ENCODE measurements around the gene GPR143. TPM values are rescaled to one million over a fixed set of nuclear protein-coding genes. Genes with fewer than 3 reads are reported as not detected.

Gene GPR143
- total and polyA plus RNA-seq, 4 donors, result 0.77 to 2.7 (median 1.5) TPM

- no peak for ATAC-seq (ENCODE audit: insufficient read depth, low FRiP score)
- peaks cover 0 to 8% (median 0%) of the 10 kb centered on the region in 4 donors for H3K36me3 ChIP-seq (ENCODE audit: control insufficient read depth in 4 of 4, insufficient read depth in 4 of 4, low read length in 4 of 4)
- peaks cover 0 to 5% (median 0%) of the 10 kb centered on the region in 5 donors for H3K4me1 ChIP-seq (ENCODE audit: control insufficient read depth in 5 of 5, insufficient read depth in 5 of 5, low read length in 5 of 5)
- H3K27me3 ChIP-seq (ENCODE audit: control insufficient read depth in 3 of 3, insufficient read depth in 3 of 3, low read length in 2 of 3), result peaks cover 0 to 14% (median 0%) of the 10 kb centered on the region in 3 donors
- no peak for DNase-seq
- TF ChIP-seq CTCF (IDR thresholded peaks at IDR 0.05; ENCODE audit: control extremely low read depth, extremely low read depth), result no peak
- no peak overlapping the region for H3K4me3 ChIP-seq
- no peak overlapping the region for H3K9ac ChIP-seq (ENCODE audit: insufficient read depth in 1 of 2, low read length in 2 of 2)
- no peak overlapping the region for H3K27ac ChIP-seq (ENCODE audit: low read depth in 1 of 2, low read length in 1 of 2)
- 71 to 78% methylated on average over 6 of the region's 6 CpGs for WGBS, 2 donors
- H3K9me3 ChIP-seq (ENCODE audit: control insufficient read depth in 4 of 4, insufficient read depth in 3 of 4, low read length in 3 of 4), result peaks cover 0 to 4% (median 0%) of the 10 kb centered on the region in 4 donors
Observed at GRCh38 chrX:9676738-9677097, 88.9 kb downstream of the GPR143 start.

DNA sequence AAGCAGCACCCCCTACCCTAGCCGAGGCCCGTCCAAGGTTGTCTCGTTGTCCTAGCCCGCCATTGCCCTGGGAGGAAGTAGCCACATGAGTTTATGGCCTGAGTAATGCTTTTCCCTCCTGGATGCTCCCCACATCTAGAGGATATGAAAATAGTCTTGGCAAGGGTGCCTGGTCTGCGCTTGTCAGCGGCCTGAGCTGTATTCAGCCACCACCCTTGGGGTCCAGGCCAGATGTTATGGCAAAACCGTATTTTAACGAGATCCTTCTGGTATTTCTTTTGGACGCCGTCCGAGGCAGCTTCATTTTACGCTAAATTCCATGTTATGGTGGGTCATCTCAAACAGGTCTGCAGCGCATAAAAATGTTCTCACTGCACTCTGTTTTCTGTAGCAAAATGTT lies 89.3 kb downstream of the GPR143 start:
- no peak for TF ChIP-seq CTCF (IDR thresholded peaks at IDR 0.05; ENCODE audit: control extremely low read depth, extremely low read depth)
- Histone ChIP-seq H3K27ac (ENCODE audit: low read depth in 1 of 2, low read length in 1 of 2) (no peak overlapping the region), H3K4me1 (ENCODE audit: control insufficient read depth in 5 of 5, insufficient read depth in 5 of 5, low read length in 5 of 5) (peaks cover 0 to 5% (median 0%) of the 10 kb centered on the region in 5 donors), H3K36me3 (ENCODE audit: control insufficient read depth in 4 of 4, insufficient read depth in 4 of 4, low read length in 4 of 4) (peaks cover 0 to 8% (median 0%) of the 10 kb centered on the region in 4 donors), H3K27me3 (ENCODE audit: control insufficient read depth in 3 of 3, insufficient read depth in 3 of 3, low read length in 2 of 3) (peaks cover 0 to 13% (median 0%) of the 10 kb centered on the region in 3 donors), H3K4me3 (no peak overlapping the region), H3K9ac (ENCODE audit: insufficient read depth in 1 of 2, low read length in 2 of 2) (no peak overlapping the region), H3K9me3 (ENCODE audit: control insufficient read depth in 4 of 4, insufficient read depth in 3 of 4, low read length in 3 of 4) (peaks cover 0 to 4% (median 0%) of the 10 kb centered on the region in 4 donors)
- ATAC-seq (ENCODE audit: insufficient read depth, low FRiP score) (no peak), DNase-seq (no peak)
- WGBS, 2 donors, result 77 to 90% methylated on average over 12 to 13 of the region's 13 CpGs

Other genes starting within 250 kb of the GPR143 start
- gene SHROOM2, start 20.6 kb upstream of the GPR143 start, total RNA-seq, result 10 to 100 TPM in 1 of 2 donors, 1 to 10 TPM in 1; 6.0 to 15.5 TPM
- gene SHROOM2, start 20.6 kb upstream of the GPR143 start, polyA plus RNA-seq, result 1 to 10 TPM; 3.0 to 3.9 TPM
- gene CLDN34, start 201.5 kb upstream of the GPR143 start, total RNA-seq, result 1 to 10 TPM in 1 of 2 donors, under 1 TPM in 1; 0.34 to 1.3 TPM
- under 1 TPM in 1 of 2 donors, not detected in 1; 0.18 TPM for gene CLDN34, start 201.5 kb upstream of the GPR143 start, polyA plus RNA-seq

Data from lung (tissue), 12 donors.